Activated T-cell treated with anti-CD3 and anti-CD28 coated beads for 1 hour (primary cell): ENCODE results near the gene PKNOX2.

ENCODE experiments used
- DNase-seq: peaks from one replicate; pipeline ENCODE4 v3.0.0-alpha.2; 2020; ENCODE audit warnings: low read depth

PKNOX2 gene

DNA sequence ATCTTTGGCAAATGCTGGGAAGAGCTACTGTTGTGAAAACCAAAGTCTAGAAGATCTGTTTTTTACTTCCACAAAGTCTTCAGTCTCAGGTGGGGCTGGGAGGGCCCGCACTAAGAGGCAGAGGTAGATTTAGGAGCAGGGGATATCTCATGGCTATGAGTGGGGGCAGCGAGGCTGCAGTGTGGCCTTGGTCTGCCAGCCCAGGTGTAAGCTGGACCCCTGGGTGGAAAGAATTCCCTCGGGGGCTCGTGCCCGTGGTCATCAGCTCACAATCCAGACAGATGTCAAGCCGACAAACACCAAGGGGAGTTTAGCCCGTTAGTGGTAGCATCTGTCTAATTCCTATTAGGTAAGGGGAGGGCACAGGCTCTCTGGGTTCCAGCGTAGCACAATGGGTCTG lies 9.0 kb downstream of the PKNOX2 start:
- DNase-seq, result no peak

DNA sequence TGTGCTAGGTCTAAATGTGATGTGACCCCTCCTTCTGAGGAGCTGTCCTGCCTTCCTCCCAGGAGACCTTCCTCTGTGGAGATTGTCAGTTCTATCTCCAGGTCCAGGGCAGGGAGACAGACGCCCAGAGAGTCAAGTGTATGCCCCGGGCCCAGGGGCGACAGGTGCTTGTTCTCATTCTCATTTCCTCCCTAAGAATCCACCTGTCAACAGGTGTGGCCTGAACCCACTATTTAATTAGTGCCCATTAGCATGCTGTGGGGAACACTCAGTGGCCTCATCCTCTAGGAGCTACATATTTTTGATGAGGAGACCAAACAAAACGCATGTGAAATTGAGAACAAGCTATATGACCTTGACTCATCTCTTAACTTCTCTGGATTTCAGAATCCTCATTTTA lies 9.5 kb downstream of the PKNOX2 start:
- DNase-seq, result no peak

DNA sequence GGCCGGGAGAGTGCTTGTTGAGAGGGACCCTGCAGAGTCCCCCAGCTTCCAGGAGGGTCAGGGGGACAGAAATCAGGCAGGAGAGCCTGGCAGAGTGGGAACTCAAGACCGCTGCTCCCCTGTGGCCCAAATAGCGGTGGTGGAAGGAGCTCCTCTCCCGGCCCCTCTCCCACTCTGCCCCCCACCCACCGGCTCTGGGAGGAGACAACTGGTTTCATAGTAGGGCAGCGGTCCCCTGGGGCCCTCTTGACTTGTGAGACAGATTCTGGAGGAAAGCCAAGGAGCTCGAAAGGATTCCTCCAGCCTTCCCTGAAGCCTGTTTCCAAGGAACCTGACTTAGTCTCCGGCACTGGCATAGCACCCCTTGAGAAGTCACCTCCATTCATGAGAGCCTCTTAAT lies 10.1 kb downstream of the PKNOX2 start:
- no peak for DNase-seq

DNA sequence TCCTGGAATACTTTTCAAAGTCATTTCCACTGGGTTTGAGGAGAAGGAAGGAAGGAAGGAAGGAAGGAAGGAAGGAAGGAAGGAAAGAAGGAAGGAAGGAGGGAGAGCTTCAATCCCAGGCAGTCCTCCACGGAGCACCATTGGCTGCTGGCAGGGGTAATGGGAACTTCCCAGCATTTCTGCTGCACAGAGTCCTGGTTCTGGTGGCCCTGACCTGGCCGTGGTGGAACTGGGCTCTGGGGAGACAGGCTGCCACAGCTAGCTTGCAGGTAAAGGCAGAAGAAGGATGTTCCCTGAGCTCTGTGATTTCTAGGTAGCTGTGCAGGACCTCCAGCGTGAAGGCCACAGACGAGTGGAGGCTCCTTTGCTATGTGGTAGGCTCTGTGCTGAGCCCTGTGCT lies 10.6 kb downstream of the PKNOX2 start:
- no peak for DNase-seq

DNA sequence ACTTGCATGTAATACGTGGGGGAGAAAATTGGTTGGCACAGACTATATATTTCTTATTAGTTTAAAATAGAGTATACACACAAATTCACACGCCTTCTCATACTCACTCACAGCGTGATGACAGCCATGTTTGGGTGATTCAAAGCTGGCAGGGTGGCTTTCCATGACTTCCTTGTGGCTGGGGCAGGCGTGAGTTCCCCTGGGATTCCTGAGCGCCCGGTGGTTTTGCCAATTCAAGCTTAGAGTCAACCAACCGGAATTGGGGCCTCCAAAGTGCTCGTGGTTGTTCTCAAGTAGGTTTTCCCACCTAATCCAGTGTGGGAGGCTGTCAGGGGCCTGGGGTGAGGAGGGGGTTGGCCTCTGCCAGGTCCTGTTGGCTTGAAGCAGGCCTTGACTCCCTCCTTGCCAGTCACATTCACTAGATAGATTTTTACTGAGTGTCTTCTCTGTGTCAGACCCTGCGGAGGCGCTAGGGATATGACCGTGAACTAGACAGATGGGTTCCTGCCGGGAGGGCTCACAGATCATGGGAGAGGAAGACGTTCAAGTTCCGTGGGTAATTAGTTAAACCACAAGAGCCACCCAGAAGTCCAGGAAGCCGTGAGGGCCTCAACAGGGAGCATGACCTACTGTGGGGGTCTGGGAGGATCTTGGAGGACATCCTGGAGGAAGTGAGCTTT lies 11.5 kb downstream of the PKNOX2 start:
- DNase-seq, result no peak

DNA sequence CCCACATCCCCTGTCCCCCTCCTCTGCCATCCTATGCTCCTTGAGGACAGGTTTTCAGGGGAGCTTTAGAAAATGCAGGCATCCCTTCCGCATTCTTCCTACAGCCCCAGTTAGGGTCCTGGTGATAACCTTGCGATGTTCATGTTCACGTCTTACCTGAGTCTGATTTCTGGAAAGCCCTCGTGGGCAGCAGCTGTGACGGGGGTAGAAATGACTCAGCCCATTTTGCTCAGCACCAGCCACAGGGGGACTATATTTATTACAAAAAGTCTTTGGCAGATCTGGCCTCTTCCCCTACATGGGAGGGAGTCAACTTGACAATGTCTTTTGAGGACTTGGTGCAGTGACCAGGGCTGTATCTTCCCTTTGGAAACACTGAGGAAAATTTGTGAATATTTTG lies 12.3 kb downstream of the PKNOX2 start:
- no peak for DNase-seq

DNA sequence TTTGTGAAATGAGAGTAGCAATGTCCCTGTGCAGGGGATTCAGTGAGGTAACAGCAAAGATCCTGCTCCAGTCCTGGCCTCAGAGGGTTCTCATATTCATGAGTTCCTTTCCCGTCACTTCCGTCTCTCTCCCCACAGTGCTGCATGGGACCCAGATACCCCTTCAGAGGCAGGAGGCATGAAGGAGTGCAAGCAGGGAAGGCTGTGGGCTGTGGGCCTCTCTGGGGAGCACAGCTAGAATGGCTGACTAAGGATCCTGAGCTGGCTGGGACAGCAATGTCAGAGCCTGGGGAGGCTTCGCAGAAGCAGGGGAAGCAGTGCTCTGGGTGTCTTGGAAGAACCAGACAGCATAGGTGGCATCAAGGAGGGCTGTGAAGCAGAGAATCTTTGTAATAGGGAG lies 13.0 kb downstream of the PKNOX2 start:
- DNase-seq, result no peak

DNA sequence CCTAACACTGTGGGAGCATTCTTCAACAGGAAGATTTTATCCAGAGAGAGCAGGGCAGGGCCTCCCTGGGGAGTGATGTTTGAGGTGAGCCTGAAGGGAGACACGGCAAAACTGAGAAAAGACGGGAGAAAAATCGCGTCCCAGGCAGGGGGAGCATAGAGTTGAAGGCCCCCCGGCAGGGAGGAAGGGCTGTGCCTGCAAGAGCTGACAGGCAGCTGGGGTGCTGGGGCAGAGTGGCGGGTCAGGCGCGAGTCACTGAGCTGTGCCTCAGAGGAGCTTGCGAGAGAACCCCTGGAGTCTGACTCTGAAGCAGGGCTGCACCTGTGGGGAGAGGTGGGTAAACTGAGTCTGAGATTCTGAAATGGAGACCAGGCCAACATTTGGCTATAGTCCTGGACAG lies 14.8 kb downstream of the PKNOX2 start:
- no peak for DNase-seq

DNA sequence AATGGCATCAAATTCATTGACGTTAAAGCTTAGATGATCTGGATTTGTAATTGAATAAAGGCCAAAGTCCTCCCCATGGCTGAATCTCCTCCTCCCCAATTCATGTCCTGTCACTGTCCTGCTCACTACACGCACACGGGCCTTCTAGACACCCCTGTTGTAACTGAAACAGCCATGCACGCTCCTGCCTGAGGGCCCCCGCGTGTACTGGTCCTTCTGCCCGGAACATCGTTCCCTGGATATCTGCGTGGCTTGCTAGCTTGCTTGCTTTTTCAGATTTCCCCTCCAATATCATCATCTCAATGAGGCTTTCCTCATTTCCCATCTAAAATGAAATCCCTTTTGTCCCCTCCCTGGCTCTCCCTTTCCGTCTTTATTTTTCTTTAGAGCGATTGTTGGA lies 15.3 kb downstream of the PKNOX2 start:
- DNase-seq, result no peak

DNA sequence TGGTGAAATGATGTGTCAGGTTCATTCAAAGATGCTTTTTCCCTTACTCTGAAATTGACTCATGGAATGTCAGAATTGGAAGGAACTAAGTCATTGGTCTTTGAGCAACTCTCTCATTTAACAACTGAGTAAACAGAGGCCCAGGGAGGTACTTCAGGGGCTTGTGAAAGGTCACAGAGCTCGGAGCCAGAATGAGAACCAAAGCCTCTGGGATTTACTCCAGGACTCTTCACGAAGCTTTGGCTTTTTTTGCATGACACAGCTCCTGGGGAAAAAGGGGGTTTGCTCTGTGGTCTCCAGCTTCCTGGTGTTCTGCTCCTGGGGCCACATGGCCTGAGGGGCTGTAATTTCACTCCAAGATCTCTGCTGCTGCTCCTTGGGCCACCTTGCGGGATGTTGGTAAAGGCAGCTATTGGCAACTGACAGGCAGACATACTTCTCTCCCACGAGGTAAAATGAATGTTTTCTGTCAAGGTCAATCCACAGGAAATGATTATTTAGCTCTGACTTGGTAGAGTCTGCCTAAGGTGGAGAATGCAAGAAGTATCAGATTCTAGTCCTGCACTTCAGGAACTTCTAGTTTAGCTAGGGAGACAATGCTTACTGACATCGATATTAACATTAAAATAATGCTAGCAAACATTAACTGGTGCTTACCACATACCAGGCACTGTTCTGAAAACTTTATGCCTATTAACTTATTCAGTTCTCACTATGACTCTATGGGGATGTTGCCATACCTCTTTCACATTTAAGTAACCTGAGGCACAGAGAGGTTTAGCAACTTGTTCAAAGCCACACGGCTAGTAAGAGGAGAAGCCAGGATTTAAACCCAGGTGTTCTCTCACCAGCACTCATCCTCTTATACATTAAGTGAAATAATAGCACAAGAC lies 16.1 kb downstream of the PKNOX2 start:
- DNase-seq, result no peak

DNA sequence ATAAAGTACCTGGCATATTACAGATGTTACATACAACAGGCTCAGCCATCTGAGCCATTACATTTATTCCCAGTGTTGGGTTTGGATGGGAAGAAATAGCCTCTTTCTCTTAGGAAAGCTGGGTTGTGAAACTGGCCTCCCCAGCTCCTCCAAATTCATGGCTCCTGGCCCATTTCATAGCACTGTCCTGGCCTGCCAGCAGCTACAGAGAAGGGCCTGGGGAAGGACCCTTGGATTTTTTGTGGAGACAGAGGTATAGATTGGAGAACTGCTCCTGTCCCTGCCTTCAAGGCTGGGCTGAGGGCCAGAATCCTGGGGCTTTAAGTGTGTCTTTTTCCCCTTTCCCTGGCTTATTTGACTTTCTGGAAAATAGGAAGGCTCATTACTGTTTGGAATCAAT lies 18.0 kb downstream of the PKNOX2 start:
- no peak for DNase-seq

DNA sequence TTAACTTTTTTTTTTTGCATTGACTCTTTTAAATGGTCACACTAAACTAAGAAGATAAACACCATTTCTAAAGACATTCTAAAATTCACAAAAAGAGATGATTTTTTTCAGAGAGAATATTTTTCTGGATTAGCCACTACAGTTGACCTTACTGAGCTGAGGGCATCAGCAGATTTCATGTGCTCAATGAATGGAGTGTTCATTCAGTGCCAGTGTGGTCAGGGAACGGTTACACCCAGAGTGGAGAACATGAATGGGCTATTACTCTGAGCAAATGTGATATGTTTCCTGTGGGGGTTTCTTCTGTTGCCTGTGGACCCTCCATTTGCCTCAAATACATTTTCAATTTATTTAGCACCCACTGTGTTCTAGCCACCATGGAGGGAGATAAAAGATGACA lies 19.1 kb downstream of the PKNOX2 start:
- no peak for DNase-seq

DNA sequence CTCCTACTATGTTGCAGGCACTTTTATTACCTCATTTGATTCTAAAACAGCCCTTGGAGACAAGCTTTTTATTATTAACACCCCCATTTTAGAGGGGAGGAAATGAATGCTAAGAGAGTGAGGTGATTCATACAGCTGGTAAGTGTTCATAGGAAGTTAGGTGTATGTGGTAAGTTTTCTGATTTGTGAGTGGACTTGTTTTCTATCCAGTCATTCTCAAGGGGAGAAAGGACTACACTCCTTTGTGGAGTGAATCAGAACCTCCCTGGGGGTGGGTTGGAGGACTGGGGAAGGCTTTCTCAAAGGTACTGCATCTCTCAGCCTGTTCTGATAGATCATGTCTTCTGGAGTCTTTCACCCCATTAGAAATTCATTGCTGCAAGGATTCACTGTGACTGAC lies 23.5 kb downstream of the PKNOX2 start:
- no peak for DNase-seq

DNA sequence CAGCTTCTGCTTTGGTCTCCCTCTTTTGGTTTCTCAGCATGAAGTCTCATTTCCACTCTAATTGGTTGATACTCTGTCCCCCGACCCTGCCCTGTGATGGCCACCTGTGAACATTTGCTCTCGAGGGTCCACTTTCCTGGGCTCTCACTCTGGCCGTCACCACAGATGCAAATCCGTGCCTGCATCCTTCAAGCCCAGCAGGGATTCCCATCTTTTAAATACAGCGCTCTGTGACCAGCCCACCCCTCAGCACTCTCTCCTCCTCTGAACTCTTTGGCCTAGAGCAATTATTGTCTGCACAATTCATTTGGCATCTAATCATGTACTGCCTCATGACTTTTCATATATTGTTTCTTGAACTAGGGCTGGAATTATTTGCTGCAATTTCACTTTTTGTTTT lies 26.0 kb downstream of the PKNOX2 start:
- no peak for DNase-seq

DNA sequence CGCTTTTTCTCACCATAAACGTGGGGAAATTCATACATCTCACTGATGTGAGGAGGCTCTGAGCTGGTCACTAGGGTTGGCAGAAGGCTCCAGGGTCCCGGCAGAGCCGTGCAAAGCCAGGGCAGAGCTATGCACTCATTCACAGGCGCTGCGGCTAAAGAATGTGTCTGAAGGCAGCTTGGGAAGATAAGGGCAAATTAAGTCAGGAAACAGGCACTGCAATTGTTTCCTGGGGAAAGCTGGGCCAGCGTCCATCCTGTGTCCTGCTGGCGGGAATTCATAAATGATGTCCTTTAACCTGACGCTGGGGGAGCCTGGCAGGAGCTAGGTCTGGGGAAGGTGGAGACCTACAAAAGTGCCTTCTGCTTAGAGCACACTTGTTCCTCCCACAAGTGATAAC lies 27.6 kb downstream of the PKNOX2 start:
- DNase-seq, result no peak

DNA sequence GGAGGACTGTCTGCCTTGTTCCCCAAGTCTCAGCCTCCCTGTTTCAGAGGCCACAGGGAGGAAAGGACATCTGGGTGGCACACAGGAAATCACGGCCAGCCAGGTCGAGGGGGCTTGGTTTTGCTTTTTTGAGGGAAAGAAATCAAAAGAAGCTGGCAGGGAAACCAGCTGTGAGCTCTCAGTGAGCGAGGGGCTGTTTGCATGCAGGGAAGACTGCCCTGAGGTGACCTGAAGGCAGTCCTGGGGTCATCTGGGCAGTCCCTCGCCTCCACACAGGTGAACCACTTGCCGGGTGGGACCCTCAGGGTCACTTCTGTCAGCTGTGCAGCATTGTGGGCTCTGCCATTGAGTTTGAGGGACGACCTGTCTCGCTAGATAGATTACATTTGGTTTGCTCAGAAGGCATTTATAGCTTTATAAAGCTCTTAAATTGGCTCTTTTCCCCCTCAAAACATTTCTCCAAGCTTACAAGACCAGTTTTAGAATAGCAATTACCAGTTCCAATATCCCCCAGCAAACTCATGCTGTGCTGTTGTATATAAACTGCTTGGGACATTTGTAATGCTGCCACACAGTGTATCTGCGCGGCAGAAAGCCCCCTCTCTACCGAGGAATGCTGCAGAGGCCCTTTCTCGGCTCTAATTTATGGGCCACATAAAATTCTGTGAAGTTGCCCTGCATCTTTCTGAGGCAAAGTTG lies 28.3 kb downstream of the PKNOX2 start:
- DNase-seq, result no peak

DNA sequence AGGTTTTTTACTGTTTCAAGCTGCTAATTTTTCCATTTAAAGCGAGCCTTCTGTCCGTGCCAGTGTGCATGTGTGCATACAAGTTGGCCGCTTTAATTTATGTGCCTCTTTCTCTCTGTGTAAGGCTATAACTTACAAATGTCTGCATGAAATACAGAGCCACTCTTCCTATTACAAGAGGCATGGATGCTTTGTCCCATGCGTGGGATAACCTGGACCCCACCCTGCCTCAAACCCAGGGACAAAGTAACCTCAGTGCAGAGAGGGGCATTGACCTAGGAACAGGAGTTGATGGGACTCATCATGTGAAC lies 28.8 kb downstream of the PKNOX2 start:
- no peak for DNase-seq

DNA sequence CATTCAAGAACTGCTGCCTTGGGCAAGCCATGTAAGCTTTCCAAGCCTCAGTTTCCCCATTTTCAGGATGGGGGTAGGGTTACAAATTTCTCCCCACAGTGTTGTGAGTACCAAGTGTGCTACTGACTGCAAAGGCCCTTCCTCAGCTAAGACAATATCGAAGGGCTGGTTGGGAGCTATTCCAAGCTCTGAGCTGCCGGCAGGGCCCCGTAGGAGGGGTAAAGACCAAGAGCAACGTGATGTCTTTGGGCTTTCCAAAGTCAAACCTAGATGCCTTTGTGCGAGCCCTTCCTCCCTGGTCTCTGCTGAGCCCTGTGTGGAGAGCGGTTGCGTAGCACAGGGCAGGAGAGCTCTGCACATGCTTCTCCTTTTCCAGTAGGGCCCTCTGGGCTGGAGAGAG lies 29.3 kb downstream of the PKNOX2 start:
- DNase-seq, result no peak

DNA sequence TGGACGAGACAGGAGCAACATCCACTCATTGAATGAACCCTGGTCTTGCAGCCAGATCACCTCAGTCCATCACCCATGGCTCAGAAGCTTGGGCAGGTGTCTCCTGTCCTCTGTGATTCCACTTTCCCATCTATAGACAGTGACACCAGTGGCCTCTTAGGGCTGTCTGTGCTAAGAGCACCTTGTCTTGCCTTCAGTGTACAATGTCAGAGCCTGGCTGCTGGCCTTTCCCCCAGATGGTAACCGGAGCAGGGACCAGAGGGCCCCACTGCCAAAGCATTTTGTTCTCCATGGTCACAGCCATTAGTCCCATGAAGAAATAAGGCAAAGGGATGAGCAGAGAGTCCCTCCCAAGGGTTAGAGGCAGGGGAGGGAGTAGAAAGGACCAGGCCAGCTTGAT lies 35.4 kb downstream of the PKNOX2 start:
- no peak for DNase-seq

DNA sequence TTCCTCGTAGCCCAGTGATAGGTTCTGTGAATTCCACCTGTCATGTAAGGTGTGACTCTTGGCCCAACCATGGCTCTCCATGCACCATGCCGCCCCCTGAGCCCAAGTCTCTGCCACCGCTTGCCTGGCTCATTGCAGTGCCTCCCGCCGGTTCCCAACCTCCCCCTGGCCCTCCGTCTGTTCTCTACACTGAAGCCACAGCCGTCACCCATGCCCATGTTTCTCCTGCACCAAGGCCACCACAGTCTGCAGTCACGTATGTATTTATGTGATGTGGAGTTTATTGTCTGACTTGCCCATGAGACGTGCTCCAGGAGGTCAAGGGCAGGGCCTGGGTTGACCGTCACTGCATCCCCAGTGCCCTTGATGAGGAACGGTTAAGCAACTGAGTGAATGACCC lies 35.9 kb downstream of the PKNOX2 start:
- DNase-seq, result no peak

DNA sequence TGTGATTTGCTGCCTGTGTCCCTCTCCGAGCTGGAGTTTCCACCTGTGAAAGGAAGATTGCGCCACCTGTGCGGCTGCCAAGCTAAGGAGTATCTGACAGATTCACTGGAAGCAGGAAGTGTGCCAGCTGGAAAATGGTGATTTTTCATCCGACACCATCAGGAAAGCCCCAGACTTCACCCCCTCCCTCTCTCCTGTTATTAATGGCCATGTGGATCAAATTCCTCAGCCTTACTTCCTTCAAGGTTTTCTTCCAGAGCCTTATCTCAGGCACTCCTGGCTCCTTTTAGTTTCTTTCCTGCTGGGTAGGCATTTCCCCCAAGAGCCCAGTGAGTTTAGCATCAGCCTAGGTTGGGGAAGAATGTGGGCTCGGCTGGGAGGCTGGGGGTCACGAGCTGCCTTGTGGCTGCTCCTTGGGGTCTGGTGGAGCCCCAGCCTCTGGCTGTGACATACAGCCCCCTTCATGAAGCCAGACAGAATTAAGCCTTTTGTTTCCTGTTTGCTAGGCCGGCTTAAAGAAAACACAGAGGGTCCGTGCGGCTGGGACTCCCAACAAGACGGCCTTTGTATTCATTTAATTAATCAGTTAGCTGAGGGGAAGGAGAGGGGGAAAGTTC lies 37.1 kb downstream of the PKNOX2 start:
- DNase-seq, result no peak

DNA sequence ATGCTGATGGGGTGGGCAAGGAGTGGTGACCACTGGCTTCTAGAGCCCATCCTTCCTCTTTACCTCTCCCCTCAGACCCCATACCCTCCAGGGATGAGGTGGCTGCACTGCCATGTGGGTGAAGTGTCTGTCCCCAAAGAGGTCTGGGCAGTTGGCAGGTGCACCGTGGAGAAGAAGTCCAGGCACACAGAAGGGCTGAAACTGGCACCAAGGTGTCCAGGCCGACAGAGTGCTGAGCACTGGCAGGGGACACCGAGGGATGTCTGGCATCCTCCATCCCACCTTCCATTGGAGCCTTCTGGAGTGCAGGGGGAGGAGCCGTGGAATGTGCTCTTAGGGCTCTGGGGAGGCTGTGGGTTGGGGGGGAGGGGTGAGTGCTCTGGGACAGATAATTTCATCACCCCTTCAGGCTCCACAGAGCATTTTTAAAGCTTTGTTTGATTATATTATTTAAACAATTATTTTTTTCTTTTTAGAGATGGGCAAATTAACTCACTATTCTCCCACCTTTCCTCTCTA lies 37.9 kb downstream of the PKNOX2 start:
- no peak for DNase-seq

DNA sequence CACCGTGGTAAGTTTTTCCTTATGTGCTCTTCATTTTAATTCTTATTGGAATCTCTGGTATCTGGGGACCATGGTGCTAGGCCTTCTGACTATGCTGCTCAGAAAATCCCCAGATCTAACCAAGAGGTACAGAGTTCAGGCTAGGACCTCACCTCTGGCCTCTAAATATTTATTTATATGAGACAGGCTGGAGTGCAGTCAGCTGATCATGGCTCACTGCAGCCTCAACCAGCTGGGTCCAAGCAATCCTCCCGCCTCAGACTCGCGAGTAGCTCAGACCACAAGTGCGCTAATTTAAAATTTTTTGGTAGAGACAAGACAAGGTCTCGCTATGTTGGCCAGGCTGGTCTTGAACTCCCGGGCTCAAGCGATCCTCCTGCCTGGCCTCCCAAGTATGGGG lies 38.4 kb downstream of the PKNOX2 start:
- DNase-seq, result no peak
